Measurements from ENCODE around the gene TMED9.
"Not testable (repeated sequence)": the region's sequence is repeated elsewhere in the genome, so short reads cannot be mapped to it uniquely, and the experiment has no call there.

TMED9 gene

GRCh38 chr5:177607115-177607451 lies 15.1 kb downstream of the TMED9 start:
- no peak for DNase-seq

GRCh38 chr5:177607452-177608192 lies 15.6 kb downstream of the TMED9 start:
- DNase-seq, result no peak

DNA sequence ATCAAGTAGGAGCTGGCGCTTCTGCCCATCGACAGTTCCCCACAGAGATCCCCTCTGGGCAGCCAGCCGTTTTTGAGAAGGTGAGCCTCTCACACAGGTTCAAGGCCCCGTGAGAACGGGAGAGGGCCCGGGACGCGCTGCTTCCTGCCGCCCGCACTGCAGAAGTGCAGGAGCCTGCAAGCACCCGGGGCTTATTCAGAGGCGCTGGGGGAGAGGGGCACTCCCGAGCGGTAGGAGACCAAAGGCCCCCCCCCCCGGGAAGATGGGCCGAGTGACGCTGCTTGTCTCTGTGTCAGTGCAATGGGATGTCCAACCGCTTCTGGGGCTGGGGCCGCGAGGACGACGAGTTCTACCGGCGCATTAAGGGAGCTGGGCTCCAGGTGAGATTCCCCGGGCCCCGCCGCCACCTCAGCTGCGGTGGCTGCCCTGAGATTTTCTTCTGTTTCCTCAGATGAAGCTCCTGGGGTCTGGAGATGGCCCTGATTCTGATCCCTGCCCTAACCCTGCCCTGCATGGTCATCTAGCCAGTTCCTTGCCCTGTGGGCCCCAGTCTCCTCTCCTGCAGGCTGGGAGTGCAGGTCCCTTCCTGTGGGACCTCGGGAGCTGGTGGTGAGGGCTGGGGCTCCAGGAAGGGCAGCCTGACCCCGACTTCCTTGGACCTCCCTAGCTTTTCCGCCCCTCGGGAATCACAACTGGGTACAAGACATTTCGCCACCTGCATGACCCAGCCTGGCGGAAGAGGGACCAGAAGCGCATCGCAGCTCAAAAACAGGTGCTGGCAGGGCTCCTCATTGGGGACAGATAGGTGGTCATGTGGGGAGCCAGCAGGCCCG lies 16.5 kb downstream of the TMED9 start:
- no peak for DNase-seq

GRCh38 chr5:177609076-177610059 lies 17.4 kb downstream of the TMED9 start:
- no peak for DNase-seq

- no peak for DNase-seq
Measured at GRCh38 chr5:177610131-177610769, 18.2 kb downstream of the TMED9 start.

GRCh38 chr5:177610770-177611445 lies 18.9 kb downstream of the TMED9 start:
- no peak for DNase-seq

GRCh38 chr5:177611446-177612214 lies 19.6 kb downstream of the TMED9 start:
- no peak for DNase-seq

- no peak for DNase-seq
Measured at GRCh38 chr5:177612215-177612673, 20.2 kb downstream of the TMED9 start.

GRCh38 chr5:177620560-177620959 lies 28.6 kb downstream of the TMED9 start:
- DNase-seq, result no peak

DNA sequence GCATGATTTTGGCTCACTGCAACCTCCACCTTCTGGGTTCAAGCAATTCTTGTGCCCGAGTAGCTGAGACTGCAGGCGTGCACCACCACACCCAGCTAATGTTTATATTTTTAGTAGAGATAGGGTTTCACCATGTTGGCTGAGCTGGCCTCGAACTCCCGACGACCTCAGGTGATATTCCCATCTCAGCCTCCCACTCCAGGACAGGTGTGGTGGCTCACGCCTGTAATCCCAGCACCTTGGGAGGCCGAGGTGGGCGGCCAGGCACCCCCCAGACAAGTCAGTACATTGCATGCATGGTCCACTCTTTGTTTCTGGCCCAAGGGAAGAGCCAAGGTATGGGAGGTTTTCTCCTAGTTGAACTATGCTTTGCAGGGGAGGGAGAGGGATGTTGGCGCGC lies 32.2 kb downstream of the TMED9 start:
- not testable (repeated sequence) for DNase-seq

DNA sequence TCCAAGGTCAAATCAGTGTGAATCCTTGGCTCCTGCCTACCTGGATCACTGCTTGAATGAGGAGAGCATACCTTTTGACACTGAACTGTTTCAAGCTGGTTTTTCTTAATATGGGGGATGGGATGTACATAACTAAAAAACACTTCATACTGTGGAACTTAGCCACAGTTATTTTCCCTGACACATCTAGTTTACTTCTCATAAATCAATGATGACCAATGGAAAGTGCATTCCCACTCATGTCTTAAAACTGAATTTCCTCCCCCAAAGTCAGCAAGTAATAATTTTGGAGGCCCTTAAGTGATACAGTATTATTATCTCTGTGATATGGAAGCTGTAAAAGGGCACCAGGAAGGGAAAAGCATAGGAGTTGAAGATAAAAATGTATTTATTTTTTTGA lies 38.2 kb downstream of the TMED9 start:
- not testable (repeated sequence) for DNase-seq

DNA sequence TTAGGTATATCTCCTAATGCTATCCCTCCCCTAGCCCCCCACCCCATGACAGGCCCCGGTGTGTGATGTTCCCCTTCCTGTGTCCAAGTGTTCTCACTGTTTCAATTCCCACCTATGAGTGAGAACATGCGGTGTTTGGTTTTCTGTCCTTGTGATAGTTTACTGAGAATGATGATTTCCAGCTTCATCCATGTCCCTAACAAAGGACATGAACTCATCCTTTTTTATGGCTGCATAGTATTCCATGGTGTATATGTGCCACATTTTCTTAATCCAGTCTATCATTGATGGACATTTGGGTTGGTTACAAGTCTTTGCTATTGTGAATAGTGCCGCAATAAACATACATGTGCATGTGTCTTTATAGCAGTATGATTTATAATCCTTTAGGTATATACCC lies 42.9 kb downstream of the TMED9 start:
- DNase-seq, result not testable (repeated sequence)

DNA sequence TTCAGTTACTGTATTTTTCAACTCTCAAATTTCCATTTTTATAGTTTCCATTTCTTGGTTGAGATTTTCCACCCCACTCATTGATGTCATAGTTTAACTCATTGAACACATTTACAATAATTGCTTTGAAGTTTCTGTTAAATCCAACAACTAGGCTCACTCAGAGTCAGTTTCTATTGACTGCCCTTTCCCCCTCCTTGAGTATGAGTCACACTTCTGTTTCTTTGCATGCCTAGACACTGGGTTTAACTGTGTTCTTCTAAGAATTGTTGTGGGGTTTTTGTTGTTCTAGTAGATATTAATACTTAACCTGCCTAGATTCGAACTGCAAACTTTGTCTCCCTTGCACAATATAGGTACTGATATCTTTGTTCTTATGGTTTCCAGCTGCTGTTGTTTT lies 53.5 kb downstream of the TMED9 start:
- DNase-seq, result not testable (repeated sequence)

All from activated gamma-delta T cell (primary cell).